Left colon (tissue), 2 donors: ENCODE data around the gene TRIP13. TPM values are rescaled to one million over a fixed set of nuclear protein-coding genes. Genes with fewer than 3 reads are reported as not detected.
"Not testable (repeated sequence)": the region's sequence is repeated elsewhere in the genome, so short reads cannot be mapped to it uniquely, and the experiment has no call there.

Experiments
- ATAC-seq: fragments of 200-7000 bp; cut with Tn5 transposase; one replicate; pipeline ENCODE4 v1.9.1; 2020; ENCODE audit warnings: mild to moderate bottlenecking, moderate library complexity
- DNase-seq, 2 donors: peaks; one replicate each; pipeline ENCODE4 v3.0.0-alpha.2; 2020
- intact Hi-C, 2 donors: fragments of 100-400 bp; cut with DNase I in 1 of 2; cut with micrococcal nuclease in 1 of 2; formaldehyde crosslinking; loops; one replicate each; pipeline versions ENCODE4 v1.11.2 to v1.14.0; 2022; cut with DNase I, micrococcal nuclease
- total RNA-seq, 2 donors: library from RNA; stranded (reverse); fragmentation: NEBNext Ultra II Directional; extraction: Animal tissue kit (Norgen Biotek cat#: 25700); gene quantifications; one replicate each; pipeline ENCODE4 v1.2.1, GENCODE V29; 2021
- donor health status: DM: no; HTN: no; CAD: no.
- donor health status: DM: yes; HTN: yes; CAD: no.

The TRIP13 gene
- total RNA-seq, 2 donors from 2014 or later = 2.1 to 4.3 TPM

DNA sequence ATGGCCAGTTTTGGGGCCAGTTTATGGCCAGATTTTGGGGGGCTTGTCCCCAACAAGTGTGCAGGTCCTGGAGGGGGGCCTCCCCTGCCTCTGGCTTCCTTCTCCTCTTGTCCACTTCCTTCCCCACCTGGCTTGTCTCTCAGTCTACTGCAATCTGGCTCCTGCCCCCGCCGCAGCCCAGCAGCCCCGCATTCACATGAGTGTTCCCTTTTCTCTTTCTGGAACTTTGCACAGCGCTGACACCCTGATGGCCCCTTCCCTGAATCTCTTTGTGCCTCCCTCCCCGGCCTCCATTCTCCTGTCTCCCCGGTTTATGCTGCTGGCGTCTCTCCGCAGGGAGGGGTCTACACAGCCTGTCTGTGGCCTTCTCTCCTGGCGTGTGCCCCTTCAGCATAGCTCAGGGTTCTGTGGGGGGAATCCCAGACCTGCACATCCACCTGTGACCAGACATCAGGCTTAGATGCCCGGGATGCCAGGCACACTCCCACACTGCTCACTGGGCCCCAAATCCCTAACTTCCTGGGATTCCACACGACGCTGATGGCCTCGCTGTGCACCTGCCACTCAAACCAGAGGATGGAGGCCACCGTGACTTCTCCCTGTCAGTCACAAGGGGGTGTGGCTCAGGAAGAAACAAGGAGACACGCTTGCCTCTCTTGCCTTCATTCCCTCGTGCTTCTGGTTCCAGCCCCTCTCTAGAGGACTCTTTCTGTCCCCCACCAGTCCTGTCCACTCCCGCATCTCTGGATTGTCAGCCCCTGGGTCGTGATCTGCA, 17.5 kb downstream of the TRIP13 start:
- ATAC-seq (no peak), DNase-seq (no peak)
- intact Hi-C loops = no loop called here

DNA sequence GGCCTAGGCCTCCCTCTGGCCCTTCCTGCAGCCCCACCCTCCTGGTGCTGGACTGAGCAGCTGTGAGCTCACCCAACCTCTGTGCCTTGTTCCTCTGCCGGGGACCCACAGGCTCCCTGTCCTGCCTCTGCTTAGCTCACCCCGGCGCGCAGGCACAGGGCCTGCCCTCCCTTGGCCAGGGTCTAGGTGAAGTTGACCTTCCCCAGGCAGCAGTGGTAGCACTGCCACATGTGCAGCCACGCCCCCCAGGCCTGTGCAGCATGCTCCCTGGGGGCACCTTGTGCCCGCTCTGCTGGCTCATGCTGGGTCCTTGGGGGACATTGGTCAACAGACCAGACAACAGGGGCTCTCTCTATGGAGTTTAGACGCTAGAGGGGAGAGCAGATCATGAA, 18.1 kb downstream of the TRIP13 start:
- DNase-seq = no peak
- no peak for ATAC-seq
- intact Hi-C loops = no loop called here

DNA sequence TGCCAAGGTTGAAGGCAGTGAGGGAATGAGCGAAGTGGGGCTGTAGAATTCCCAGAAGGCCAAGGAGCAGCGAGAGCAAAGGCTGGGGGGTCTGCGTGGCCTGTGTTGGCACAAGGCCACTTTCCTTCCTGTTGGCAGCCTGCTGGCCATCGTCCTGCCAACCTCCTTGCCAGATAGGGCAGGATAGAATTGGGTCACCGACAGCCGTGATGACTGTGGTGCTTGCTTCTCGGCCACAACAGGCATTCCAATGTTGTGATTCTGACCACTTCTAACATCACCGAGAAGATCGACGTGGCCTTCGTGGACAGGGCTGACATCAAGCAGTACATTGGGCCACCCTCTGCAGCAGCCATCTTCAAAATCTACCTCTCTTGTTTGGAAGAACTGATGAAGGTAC, 18.9 kb downstream of the TRIP13 start:
- intact Hi-C loops = no loop called here
- no peak for ATAC-seq

DNA sequence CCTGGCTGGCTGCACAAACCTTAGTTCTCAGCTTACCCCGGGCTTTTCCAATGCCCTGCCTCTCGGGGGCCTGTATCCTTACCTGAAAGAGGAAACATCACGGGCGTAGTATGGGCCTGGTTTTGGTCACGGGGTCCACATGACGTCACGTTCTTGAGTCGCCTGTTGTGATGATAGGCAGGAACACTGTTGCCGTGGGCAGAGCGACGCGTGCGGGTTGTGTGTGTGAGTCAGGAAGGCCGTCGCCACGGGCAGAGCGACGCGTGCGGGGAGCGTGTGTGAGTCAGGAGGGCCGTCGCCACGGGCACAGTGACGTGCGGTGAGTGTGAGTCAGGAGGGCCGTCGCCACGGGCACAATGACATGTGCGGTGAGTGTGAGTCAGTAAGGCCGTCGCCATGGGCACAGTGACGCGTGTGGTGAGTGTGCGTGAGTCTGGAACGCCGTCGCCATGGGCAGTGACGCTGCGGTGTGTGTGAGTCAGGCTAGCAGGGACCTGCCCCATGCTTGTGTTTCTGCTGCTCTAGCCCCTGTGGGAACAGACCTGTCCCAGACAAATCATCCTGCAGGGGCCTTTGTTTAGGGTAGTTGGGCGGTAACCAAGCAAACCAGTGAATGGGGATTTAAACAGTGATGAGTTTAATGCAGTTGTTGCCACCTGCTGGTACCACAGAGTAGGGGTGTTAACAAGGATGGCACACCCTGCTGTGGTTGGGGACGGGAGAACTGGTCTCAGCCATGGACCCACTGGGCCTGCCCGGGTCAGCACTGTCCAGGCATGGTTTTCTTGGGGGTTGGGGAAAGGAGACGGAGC, 19.8 kb downstream of the TRIP13 start:
- DNase-seq (no peak), ATAC-seq (no peak)
- intact Hi-C loops = no loop called here

More for the DNA sequence above, 18.9 kb downstream of the TRIP13 start:
- DNase-seq = no peak

DNA sequence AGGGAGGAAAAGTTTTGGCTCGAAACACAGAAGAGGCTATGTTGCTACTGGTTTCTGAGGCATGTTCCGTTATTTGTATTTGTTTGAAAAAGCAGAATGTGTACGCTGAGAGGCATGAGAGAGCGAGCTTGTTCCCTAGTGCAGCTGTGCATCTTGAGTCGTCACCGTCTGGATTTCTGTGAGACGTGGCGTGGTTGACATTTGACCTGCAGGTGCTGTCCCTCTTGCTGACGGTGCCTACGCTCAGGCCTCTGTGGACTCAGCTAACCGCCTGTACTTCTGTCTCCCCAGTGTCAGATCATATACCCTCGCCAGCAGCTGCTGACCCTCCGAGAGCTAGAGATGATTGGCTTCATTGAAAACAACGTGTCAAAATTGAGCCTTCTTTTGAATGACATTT, 21.5 kb downstream of the TRIP13 start:
- intact Hi-C loops = no loop called here
- DNase-seq (no peak), ATAC-seq (no peak)

DNA sequence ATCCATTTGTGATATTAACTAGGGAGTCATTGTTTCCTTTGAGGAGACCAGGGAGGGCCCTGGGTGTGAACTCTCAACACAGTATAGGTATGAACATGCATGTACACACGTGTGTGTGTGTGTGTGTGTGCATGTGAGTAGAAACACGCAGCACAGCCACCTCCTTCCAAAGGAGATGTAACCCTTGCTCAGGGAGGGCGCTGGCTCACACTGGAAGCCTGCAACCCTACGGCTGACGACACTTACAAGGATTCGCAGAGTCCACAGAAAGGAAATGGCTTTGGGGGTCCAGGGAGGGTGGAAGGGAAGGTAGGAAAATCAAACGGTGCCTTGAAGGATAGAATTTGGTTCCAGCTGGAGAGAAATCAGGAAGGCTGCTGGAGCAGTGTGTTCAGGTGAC, 21.9 kb downstream of the TRIP13 start:
- intact Hi-C loops = no loop called here
- DNase-seq = no peak
- no peak for ATAC-seq

DNA sequence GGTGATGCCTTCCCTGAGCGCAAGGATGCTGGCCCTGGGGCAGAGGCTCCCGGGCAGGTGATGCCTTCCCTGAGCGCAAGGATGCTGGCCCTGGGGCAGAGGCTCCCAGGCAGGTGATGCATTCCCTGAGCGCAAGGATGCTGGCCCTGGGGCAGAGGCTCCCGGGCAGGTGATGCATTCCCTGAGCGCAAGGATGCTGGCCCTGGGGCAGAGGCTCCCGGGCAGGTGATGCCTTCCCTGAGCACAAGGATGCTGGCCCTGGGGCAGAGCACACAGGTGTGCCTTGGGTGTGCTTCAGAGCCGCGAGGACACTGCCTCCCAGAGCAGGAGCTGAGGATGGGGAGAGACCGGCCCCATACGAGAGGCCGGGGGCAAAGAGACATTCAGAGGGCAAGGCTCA, 22.7 kb downstream of the TRIP13 start:
- DNase-seq, ATAC-seq, intact Hi-C loops: not testable (repeated sequence)

DNA sequence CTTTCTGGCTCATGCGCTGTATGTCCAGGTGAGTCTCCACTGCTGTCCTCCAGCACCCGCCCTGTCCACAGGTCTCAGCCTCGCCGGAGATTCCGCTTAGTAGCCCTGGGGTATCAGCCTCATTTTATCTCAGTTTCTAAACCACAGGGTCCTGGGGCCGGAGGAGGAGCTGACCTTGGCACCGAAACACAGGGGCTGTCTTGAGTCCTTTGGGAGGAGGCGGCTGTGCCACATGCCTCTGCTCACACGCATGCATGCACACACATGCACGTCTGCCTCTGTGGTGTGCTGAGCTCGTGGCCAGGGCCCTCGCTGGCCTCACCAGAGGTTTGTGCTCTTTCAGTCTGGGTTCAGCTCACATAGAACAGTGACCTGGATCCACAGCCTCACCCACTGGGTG, 23.3 kb downstream of the TRIP13 start:
- intact Hi-C loops = no loop called here
- no peak for DNase-seq
- ATAC-seq = no peak

DNA sequence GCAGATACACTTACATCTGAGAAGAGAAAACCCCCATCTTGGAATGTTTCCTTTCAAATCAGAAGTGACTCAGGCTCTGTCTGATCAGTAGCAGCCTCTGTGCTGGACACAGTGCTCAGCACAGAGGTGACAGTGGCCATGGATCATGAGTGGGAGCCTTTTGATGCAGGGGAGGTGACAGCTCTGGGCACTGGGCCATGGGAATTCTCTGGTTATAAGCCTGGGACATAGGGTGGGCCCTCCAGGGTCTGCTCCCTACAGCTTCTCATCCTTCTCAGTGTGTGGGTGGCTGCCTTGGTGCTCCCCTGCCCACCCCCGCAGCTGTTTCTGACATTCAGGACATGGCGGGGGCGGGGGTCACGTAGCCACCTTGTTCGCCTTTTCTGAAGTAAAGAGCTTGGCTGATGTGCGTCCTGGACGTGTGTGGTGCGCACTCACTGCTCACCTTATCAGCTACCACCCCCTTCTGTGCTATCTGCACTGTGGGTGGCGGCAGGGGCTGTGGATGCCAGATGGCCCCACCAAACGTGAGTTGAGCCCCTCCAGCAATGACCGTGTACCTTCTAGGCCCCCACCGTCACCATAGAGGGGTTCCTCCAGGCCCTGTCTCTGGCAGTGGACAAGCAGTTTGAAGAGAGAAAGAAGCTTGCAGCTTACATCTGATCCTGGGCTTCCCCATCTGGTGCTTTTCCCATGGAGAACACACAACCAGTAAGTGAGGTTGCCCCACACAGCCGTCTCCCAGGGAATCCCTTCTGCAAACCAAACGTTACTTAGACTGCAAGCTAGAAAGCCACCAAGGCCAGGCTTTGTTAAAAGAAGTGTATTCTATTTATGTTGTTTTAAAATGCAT, 24.0 kb downstream of the TRIP13 start:
- intact Hi-C loops = no loop called here
- DNase-seq (no peak), ATAC-seq (no peak)

DNA sequence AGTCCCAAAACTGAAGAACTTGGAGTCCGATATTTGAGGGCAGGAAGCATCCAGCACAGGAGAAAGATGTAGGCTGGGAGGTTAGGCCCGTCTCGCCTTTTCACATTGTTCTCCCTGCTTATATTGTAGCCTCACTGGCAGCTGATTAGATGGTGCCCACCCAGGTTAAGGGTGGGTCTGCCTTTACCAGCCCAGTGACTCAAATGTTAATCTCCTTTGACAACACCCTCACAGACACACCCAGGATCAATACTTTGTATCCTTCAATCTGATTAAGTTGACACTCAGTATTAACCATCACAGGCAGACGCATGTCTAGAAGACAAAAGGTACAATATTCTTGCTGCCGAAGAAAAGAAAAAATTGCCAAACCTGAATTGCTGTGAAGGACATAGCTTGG, 26.0 kb downstream of the TRIP13 start:
- intact Hi-C loops, ATAC-seq, DNase-seq: not testable (repeated sequence)

DNA sequence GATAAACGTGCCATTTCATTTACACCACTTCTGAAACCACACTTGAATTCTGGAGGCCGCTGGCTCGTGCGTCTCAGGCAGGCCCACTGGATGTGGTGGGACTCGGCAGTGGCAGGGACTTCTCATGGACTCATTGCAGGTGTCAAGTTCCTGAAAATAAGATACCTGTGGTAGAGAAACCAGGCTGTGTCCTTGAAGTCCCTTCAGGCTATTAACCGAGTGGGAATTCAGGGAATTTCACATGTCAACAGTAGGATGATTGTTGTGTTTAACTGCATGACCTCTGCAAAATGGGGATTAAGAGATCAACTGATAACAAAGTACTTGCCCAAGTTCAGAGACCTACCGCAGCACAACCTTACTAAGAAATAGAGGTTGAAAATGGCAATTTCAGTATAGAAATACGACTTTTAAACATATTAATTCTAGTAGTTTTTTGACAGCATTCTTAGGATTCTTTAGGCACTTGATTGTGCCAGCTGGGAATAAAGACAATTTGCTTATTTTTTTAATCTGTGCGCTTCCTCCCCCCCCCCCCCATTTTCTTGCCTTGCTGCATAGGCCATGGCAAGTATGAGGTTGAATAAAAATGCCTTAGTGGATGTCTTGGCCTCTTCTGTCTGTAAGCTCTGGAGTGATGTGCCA, 26.8 kb downstream of the TRIP13 start:
- ATAC-seq (no peak), DNase-seq (no peak)
- intact Hi-C loops = no loop called here

DNA sequence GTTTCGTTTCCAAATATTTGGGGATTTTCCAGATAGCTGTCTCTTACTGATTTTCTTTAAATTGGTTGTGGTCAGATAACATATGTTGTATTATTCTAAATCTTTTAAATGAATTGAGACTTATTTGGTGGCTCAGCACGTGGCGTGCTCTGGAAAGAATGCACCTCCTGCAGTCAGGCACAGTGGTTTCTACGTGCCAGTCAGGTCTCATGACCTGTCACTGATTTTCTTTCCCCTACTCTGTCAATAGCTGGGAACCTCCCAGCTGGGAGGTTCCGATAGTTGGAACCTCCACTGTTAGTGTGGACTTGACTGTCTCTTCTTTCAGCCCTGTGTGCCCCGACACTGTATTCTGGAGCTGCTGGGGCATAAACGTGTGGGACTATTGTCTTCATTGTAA, 27.6 kb downstream of the TRIP13 start:
- ATAC-seq (no peak), DNase-seq (no peak)
- intact Hi-C loops = loop anchor here (10.0 kb wide), 1 partner anchor 224 kb away; no protein-coding TSS in a partner anchor

DNA sequence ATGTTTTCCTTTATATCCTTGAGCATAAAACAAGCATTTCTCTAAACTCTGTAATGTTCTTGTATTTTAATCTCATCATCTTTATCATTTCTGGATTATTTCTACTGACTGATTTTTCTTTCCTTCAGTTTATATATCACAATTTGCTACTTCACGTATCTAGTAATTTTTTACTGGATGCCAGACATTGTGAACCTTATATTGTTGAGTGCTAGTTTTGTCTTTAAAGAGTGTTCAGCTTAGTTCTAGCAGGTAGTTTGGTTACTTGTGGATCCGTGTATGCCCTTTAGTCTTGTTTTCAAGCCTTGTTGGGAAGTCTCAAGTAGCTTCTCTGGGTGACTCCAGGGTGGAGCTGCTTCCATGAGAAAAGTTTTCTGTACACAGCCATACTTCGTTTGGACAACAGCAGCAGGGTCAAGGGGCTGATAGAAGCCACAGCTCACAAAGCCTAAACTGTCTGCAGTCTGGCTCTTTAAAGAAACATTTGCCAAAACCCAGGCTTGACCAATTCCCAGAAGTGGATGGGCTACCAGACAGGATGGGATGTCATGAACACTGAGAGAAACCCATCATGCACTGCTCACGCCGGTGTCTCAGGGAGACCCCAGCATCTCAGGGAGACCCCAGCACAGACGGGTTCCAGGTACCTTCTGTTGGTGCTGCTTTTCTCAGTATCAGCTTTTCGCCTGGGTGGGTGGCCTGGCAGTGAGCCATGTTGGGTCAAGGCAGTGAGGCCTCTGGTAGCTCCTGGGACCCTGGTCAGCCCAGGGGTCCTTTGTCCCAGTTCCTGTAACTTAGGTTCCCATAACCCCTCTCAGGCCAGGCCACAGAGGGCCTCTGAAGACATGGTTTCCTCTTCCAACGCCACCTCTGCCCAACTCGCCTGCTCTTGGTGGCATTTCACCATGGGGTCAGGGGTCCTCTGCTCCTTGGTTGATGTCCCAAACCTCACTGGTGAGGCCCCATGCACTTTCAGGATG, 29.1 kb downstream of the TRIP13 start:
- intact Hi-C loops = loop anchor here (10.0 kb wide), 1 partner anchor 223 kb away; no protein-coding TSS in a partner anchor

DNA sequence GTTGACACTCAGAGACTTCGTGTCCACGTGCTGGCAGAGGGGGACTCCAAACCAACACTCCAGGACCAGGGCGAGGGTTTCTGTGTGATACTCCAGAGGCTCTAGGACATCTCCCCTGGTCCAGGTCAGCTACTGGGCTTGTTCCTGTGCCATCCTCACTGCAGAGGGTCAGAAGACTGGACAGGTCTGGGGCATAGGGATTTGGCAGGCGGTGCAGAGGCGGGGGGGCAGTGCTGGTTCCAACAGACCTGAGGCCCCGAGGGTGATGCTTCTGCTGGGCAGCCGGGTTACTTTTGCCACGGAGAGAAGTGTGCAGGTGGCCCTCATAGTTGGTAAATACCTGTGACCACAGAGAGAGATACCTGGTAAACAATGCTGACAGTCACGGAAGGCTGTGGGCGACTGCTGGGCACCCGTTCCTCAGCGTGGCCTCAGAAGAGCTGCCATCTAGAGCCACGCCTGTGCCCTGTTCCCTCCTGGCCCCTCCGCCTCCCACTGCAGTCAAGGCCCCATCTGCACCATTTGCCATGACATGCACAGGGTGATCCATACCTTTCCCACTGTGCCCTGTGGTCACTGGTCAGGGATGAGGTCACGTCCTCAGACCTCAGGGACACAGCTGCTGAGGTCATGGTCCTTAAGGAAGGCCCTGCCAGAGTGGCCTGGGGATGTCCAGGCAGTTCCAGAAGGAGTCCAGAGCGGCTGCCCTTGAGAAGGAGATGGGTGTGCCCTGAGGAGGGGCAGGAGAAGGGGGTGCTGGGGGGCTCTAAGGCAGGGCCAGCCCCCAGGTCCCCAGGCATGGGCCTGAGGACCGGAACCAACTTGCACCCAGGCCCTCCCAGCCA, 30.0 kb downstream of the TRIP13 start:
- intact Hi-C loops = loop anchor here (10.0 kb wide), 1 partner anchor 222 kb away; no protein-coding TSS in a partner anchor
- ATAC-seq = no peak
- DNase-seq = no peak

More for the DNA sequence above, 29.1 kb downstream of the TRIP13 start:
- no peak for DNase-seq
- ATAC-seq = no peak

DNA sequence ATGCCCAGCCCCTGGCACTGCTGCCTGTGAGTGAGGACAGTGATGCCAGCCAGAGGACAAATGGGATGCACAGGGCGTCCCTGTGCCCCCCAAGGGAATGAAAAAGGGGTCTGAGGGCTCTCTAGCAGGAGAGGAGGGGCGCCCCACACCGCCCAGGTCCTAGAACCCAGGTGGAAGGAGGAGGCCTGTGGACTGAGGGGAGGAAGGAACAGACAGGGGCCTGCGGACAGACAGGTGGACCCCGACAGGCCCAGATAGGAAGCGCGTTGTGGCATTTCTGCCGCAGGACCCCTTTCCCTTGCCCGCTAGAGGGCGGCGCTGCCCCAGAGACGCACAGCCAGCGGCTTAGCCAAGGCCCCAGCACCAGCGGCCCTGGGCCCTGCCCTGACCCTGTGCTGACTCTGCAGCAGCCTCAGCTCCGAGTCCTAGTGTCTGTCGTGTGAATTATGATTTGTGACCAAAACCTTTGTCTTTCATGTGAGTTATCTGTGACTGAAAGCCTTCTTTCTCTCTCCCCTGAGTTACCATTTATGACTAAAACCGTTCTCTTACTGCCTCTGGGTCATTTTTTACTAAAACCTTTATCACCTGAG, 30.7 kb downstream of the TRIP13 start:
- ATAC-seq (peak; percentile 93), DNase-seq (peak; percentile 71 to 88)
- intact Hi-C loops = loop anchor here (10.0 kb wide), 1 partner anchor 221 kb away; no protein-coding TSS in a partner anchor
